Spinal cord (tissue), 10 donors: ENCODE measurements around the gene HSPA4. TPM values are rescaled to one million over a fixed set of nuclear protein-coding genes. Genes with fewer than 3 reads are reported as not detected.

ENCODE experiments used
- DNase-seq, 6 donors: peaks; one replicate each; pipeline versions ENCODE4 v3.0.0 to v3.0.0-alpha.2; 2013 to 2015; ENCODE audit warnings: low spot score in 6 of 6, low read depth in 4 of 6
- H3K27ac ChIP-seq: one replicate; pipeline ENCODE4 v1.5.1; 2013; ENCODE audit warnings: low read depth, low read length, control low read depth
- H3K27me3 ChIP-seq: one replicate; pipeline ENCODE4 v1.6.1; 2013; ENCODE audit warnings: low read length; ENCODE audit not compliant: control insufficient read depth, insufficient read depth
- H3K36me3 ChIP-seq: one replicate; pipeline ENCODE4 v1.6.1; 2013; ENCODE audit warnings: low read length; ENCODE audit not compliant: control insufficient read depth, insufficient read depth
- H3K4me1 ChIP-seq: one replicate; pipeline ENCODE4 v1.6.1; 2013; ENCODE audit warnings: low read length; ENCODE audit not compliant: control insufficient read depth, insufficient read depth
- H3K4me3 ChIP-seq: one replicate; pipeline ENCODE4 v1.5.1; 2013; ENCODE audit warnings: low read depth, low read length, control low read depth
- H3K9me3 ChIP-seq: one replicate; pipeline ENCODE4 v1.6.1; 2013; ENCODE audit warnings: low read length; ENCODE audit not compliant: control insufficient read depth, insufficient read depth
- WGBS: methylation state at CpG from one replicate; pipeline ENCODE4 v1.1.5; 2013; ENCODE audit warnings: missing lambda C conversion rate; ENCODE audit not compliant: insufficient coverage; 5-methylcytosine and 5-hydroxymethylcytosine counted together
- polyA plus RNA-seq, 2 donors: library from polyadenylated mRNA; unstranded; fragments of 120-200 nt; gene quantifications; one replicate each; pipeline ENCODE4 v1.2.1, GENCODE V29; 2013; ENCODE audit not compliant: insufficient read length in 2 of 2
- total RNA-seq, 2 donors: library from RNA; depleted of rRNA in 1 of 2; stranded (reverse); fragments of 120-200 nt in 1 of 2; fragments of >200 nt in 1 of 2; gene quantifications; one replicate each; pipeline versions ENCODE4 v1.2.3 to v1.2.4, GENCODE V29; 2013 to 2014
- donor health status: healthy.

Gene HSPA4
- total and polyA plus RNA-seq, 4 donors = 75.8 to 114 (median 87.7) TPM

DNA sequence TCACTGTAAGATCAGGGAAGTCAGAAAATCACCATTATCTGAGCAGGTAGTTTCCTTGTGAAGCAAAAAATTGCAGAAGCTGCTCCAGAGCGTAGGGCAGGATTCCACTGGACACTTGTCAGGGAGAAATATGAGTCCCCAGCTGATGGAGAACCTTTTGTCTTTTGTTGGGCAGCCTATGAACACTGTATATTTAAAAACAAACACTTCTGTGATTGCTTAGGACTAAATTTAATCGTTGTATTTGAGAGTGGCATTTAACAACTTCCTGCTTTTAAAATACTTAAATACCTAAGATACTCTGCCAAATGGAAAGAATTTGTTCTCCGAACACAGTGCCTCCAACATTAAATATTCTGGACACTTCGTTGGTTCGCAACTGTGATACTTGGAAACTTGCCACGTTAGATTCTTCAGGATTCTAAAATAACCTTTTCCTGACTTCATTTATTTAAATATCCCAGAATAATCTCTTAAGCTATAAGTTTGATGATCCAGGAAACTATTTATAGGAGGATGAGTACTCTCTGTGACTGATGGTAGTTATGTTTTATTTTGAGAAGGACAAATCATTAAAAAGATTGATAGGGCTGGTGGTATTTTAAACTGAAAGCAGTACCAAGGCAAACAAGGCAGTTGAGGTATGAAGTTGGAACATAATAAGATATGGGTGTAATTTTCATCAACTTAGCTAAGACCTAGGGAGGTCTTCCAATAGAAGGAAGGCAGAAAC is 2.7 kb upstream of the HSPA4 start:
- peaks cover 22% of the 10 kb centered on the region for H3K4me1 ChIP-seq
- H3K4me3 ChIP-seq = no peak overlapping the region
- DNase-seq = peak in 2 of 6 donors; percentile 8 to 17
- no peaks in the 10 kb centered on the region for H3K9me3 ChIP-seq
- H3K36me3 ChIP-seq = peaks cover 9% of the 10 kb centered on the region
- 29% methylated on average over 1 of the region's 6 CpGs for WGBS
- H3K27ac ChIP-seq = no peak overlapping the region
- H3K27me3 ChIP-seq = no peaks in the 10 kb centered on the region

DNA sequence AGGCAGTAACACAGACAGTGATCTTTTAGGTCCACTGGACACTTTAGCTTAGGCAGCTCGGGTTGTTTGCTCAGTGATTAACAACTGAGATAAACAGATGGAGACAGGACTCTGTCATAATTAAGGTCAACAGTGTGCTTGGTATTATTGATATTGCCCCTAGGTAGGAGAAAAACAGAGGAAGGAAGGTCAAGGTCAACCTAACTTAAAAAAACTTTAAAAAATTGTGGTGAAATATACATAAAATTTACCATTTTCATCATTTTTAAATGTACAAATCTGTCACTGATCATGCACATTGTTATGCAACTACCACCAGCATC is 2.1 kb upstream of the HSPA4 start:
- peaks cover 10% of the 10 kb centered on the region for H3K36me3 ChIP-seq
- H3K27me3 ChIP-seq = no peaks in the 10 kb centered on the region
- H3K9me3 ChIP-seq = no peaks in the 10 kb centered on the region
- no peak overlapping the region for H3K27ac ChIP-seq
- WGBS = 50% methylated on average over 1 of the region's 1 CpG
- peaks cover 25% of the 10 kb centered on the region for H3K4me1 ChIP-seq
- no peak for DNase-seq
- no peak overlapping the region for H3K4me3 ChIP-seq

GRCh38 chr5:133050521-133050920 is 1.3 kb upstream of the HSPA4 start:
- Histone ChIP-seq H3K27ac (peak overlapping the region; percentile 98), H3K27me3 (no peaks in the 10 kb centered on the region), H3K4me1 (peaks cover 25% of the 10 kb centered on the region), H3K9me3 (no peaks in the 10 kb centered on the region), H3K36me3 (peaks cover 10% of the 10 kb centered on the region), H3K4me3 (peak overlapping the region; percentile 79)
- DNase-seq = peak in 1 of 6 donors; percentile 1
- 8% methylated on average over 2 of the region's 4 CpGs for WGBS

DNA sequence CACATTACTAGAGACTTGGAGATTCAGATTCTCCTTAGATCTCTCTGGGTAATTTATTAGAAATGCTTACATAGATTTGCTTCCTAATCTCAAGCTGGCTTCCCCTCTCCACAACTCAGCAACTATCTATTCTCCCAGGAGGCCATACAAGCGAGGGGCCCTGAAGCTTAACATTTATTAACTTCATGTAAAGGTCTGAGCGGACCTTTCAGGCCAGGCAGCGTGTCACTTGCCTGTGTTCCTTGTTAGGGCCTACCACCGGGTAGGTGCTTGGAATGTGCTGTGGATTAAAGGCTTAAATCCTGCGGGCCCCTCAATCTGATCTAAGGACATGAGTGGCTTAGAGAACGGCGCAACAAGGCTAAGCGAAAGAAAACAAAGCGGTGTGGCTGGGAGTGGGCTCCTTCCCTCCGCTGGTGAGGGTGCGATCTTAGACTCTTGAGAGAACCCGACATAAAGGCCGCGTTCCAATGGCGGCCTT is 712 bp upstream of the HSPA4 start:
- WGBS = 3% methylated on average over 15 of the region's 15 CpGs
- peaks cover 25% of the 10 kb centered on the region for H3K4me1 ChIP-seq

GRCh38 chr5:133052317-133053175 is 733 bp downstream of the HSPA4 start:
- no peaks in the 10 kb centered on the region for H3K9me3 ChIP-seq
- no peaks in the 10 kb centered on the region for H3K27me3 ChIP-seq
- H3K27ac ChIP-seq = peak overlapping the region; percentile 98
- peaks cover 25% of the 10 kb centered on the region for H3K4me1 ChIP-seq
- H3K36me3 ChIP-seq = peaks cover 10% of the 10 kb centered on the region
- under 1% methylated on average over 57 of the region's 59 CpGs for WGBS
- peak in 3 of 6 donors; percentile 17 to 56 (median 34) for DNase-seq
- peak overlapping the region; percentile 79 for H3K4me3 ChIP-seq

More for the DNA sequence above, 712 bp upstream of the HSPA4 start:
- peak in 1 of 6 donors; percentile 24 for DNase-seq
- Histone ChIP-seq H3K27ac (peak overlapping the region; percentile 98), H3K4me3 (peak overlapping the region; percentile 79), H3K9me3 (no peaks in the 10 kb centered on the region), H3K27me3 (no peaks in the 10 kb centered on the region), H3K36me3 (peaks cover 10% of the 10 kb centered on the region)

GRCh38 chr5:133053448-133053847 is 1.6 kb downstream of the HSPA4 start:
- 96% methylated on average over 11 of the region's 15 CpGs for WGBS
- Histone ChIP-seq H3K27me3 (no peaks in the 10 kb centered on the region), H3K4me3 (no peak overlapping the region), H3K27ac (no peak overlapping the region), H3K4me1 (peaks cover 25% of the 10 kb centered on the region), H3K36me3 (peaks cover 10% of the 10 kb centered on the region), H3K9me3 (no peaks in the 10 kb centered on the region)
- DNase-seq = no peak

- H3K9me3 ChIP-seq = no peaks in the 10 kb centered on the region
- WGBS = 94% methylated on average over 2 of the region's 7 CpGs
- H3K4me3 ChIP-seq = no peak overlapping the region
- H3K27me3 ChIP-seq = no peaks in the 10 kb centered on the region
- no peak for DNase-seq
- peaks cover 25% of the 10 kb centered on the region for H3K4me1 ChIP-seq
- H3K36me3 ChIP-seq = peaks cover 10% of the 10 kb centered on the region
- no peak overlapping the region for H3K27ac ChIP-seq
Observed at GRCh38 chr5:133054697-133055471, 3.1 kb downstream of the HSPA4 start.

- peaks cover 19% of the 10 kb centered on the region for H3K4me1 ChIP-seq
- peaks cover 10% of the 10 kb centered on the region for H3K36me3 ChIP-seq
- H3K27me3 ChIP-seq = no peaks in the 10 kb centered on the region
- H3K27ac ChIP-seq = no peak overlapping the region
- H3K9me3 ChIP-seq = no peaks in the 10 kb centered on the region
- DNase-seq = no peak
- no CpG with 5 or more reads among the region's 1 CpG for WGBS
- no peak overlapping the region for H3K4me3 ChIP-seq
Observed at GRCh38 chr5:133056891-133057290, 5.1 kb downstream of the HSPA4 start.

- no peak overlapping the region for H3K4me3 ChIP-seq
- no peaks in the 10 kb centered on the region for H3K4me1 ChIP-seq
- DNase-seq = no peak
- H3K27ac ChIP-seq = no peak overlapping the region
- H3K27me3 ChIP-seq = no peaks in the 10 kb centered on the region
- WGBS = no CpG with 5 or more reads among the region's 3 CpGs
- H3K9me3 ChIP-seq = no peaks in the 10 kb centered on the region
- H3K36me3 ChIP-seq = no peaks in the 10 kb centered on the region
Observed at GRCh38 chr5:133059621-133060020, 7.8 kb downstream of the HSPA4 start.
